ENCODE data around the gene YWHAG. TPM values are rescaled to one million over a fixed set of nuclear protein-coding genes. Genes with fewer than 3 reads are reported as not detected.
"Not testable (repeated sequence)": the region's sequence is repeated elsewhere in the genome, so short reads cannot be mapped to it uniquely, and the experiment has no call there.

Gene YWHAG
- total RNA-seq, 1 donor from 2014 or later: 190 TPM

- Histone ChIP-seq H3K9ac (no peak overlapping the region), H3F3A (ENCODE audit: low read depth) (no peaks in the 10 kb centered on the region), H3K9me3 (ENCODE audit: low read depth) (no peaks in the 10 kb centered on the region), H3K4me3 (no peak overlapping the region), H3K4me1 (peaks cover 15% of the 10 kb centered on the region), H3K79me2 (ENCODE audit: low read depth) (no peaks in the 10 kb centered on the region), H3K4me2 (no peak overlapping the region), H3K27me3 (no peaks in the 10 kb centered on the region), H3K36me3 (no peaks in the 10 kb centered on the region), H3K27ac (no peak overlapping the region), H2AFZ (replicated peaks) (no peak overlapping the region), H4K20me1 (ENCODE audit: low read depth) (no peaks in the 10 kb centered on the region)
- no peak for DNase-seq (ENCODE audit: low spot score)
- Mint-ChIP-seq H3K9me3 (no peaks in the 10 kb centered on the region), H3K4me3 (no peak overlapping the region), H3K4me1 (peaks cover 24% of the 10 kb centered on the region), H3K27ac (no peak overlapping the region), H3K36me3 (no peaks in the 10 kb centered on the region), H3K27me3 (ENCODE audit: insufficient read depth, low read depth) (peaks cover 3% of the 10 kb centered on the region)
- TF ChIP-seq EZH2phosphoT487 (IDR thresholded peaks at IDR 0.05) (no peak), CTCF (IDR thresholded peaks at IDR 0.05) (no peak), EZH2 (IDR thresholded peaks at IDR 0.05) (no peak)
Observed at GRCh38 chr7:76405738-76406137, 46.9 kb upstream of the YWHAG start.

GRCh38 chr7:76403780-76404494, 45.1 kb upstream of the YWHAG start:
- no peak overlapping the region for H3K27ac Mint-ChIP-seq
- Histone ChIP-seq H3K9me3 (ENCODE audit: low read depth) (no peaks in the 10 kb centered on the region), H3K79me2 (ENCODE audit: low read depth) (no peaks in the 10 kb centered on the region), H3K9ac (no peak overlapping the region), H3K4me3 (no peak overlapping the region), H2AFZ (replicated peaks) (no peak overlapping the region), H3K4me2 (no peak overlapping the region), H3K27ac (no peak overlapping the region), H3F3A (ENCODE audit: low read depth) (no peaks in the 10 kb centered on the region), H3K27me3 (no peaks in the 10 kb centered on the region), H4K20me1 (ENCODE audit: low read depth) (no peaks in the 10 kb centered on the region), H3K4me1 (peaks cover 6% of the 10 kb centered on the region), H3K36me3 (no peaks in the 10 kb centered on the region)
- no peaks in the 10 kb centered on the region for H3K9me3 Mint-ChIP-seq
- H3K27me3 Mint-ChIP-seq (ENCODE audit: insufficient read depth, low read depth): peaks cover 7% of the 10 kb centered on the region
- H3K36me3 Mint-ChIP-seq: no peaks in the 10 kb centered on the region
- no peak for DNase-seq (ENCODE audit: low spot score)
- H3K4me1 Mint-ChIP-seq: peaks cover 17% of the 10 kb centered on the region
- TF ChIP-seq CTCF (IDR thresholded peaks at IDR 0.05): no peak
- no peak overlapping the region for H3K4me3 Mint-ChIP-seq

- not testable (repeated sequence) for H3K9ac ChIP-seq; H3K4me2 ChIP-seq; H3K27me3 ChIP-seq; H4K20me1 ChIP-seq (ENCODE audit: low read depth); H3K27me3 Mint-ChIP-seq (ENCODE audit: insufficient read depth, low read depth); H3K4me3 ChIP-seq; H3K36me3 ChIP-seq; H3K79me2 ChIP-seq (ENCODE audit: low read depth); H3K9me3 Mint-ChIP-seq; H2AFZ ChIP-seq (replicated peaks); DNase-seq (ENCODE audit: low spot score); H3K4me1 ChIP-seq; H3K27ac ChIP-seq; H3F3A ChIP-seq (ENCODE audit: low read depth); H3K36me3 Mint-ChIP-seq; H3K9me3 ChIP-seq (ENCODE audit: low read depth)
- peaks cover 10% of the 10 kb centered on the region for H3K4me1 Mint-ChIP-seq
- peak overlapping the region; percentile 50 for H3K27ac Mint-ChIP-seq
- H3K4me3 Mint-ChIP-seq: peak overlapping the region; percentile 38
Observed at GRCh38 chr7:76403097-76403496, 44.3 kb upstream of the YWHAG start.

- Histone ChIP-seq H3K36me3 (no peaks in the 10 kb centered on the region), H3K27me3 (no peaks in the 10 kb centered on the region), H3K9ac (no peak overlapping the region), H3K4me2 (no peak overlapping the region), H2AFZ (replicated peaks) (no peak overlapping the region), H3F3A (ENCODE audit: low read depth) (peaks cover 13% of the 10 kb centered on the region), H3K4me1 (peaks cover 6% of the 10 kb centered on the region), H3K79me2 (ENCODE audit: low read depth) (no peaks in the 10 kb centered on the region), H3K9me3 (ENCODE audit: low read depth) (no peaks in the 10 kb centered on the region), H3K27ac (no peak overlapping the region), H3K4me3 (no peak overlapping the region), H4K20me1 (ENCODE audit: low read depth) (no peaks in the 10 kb centered on the region)
- no peak overlapping the region for H3K27ac Mint-ChIP-seq
- no peak overlapping the region for H3K4me3 Mint-ChIP-seq
- no peaks in the 10 kb centered on the region for H3K9me3 Mint-ChIP-seq
- TF ChIP-seq EZH2 (IDR thresholded peaks at IDR 0.05) (no peak), CTCF (IDR thresholded peaks at IDR 0.05) (no peak), EZH2phosphoT487 (IDR thresholded peaks at IDR 0.05) (no peak)
- H3K36me3 Mint-ChIP-seq: no peaks in the 10 kb centered on the region
- peaks cover 22% of the 10 kb centered on the region for H3K4me1 Mint-ChIP-seq
- no peak for DNase-seq (ENCODE audit: low spot score)
- peaks cover 7% of the 10 kb centered on the region for H3K27me3 Mint-ChIP-seq (ENCODE audit: insufficient read depth, low read depth)
Observed at GRCh38 chr7:76400248-76400647, 41.5 kb upstream of the YWHAG start.

Measured in neural progenitor cell (in vitro differentiated cells).